ENCODE results near the gene KDF1. TPM values are rescaled to one million over a fixed set of nuclear protein-coding genes. Genes with fewer than 3 reads are reported as not detected.

The KDF1 gene
- total and polyA plus RNA-seq, 4 donors, result 6.6 to 12.5 (median 8.8) TPM

GRCh38 chr1:26984291-26984690, 24.0 kb upstream of the KDF1 start:
- TF ChIP-seq CTCF (IDR thresholded peaks at IDR 0.05; ENCODE audit: control extremely low read depth, extremely low read depth), result no peak
- WGBS, 2 donors, result 83 to 87% methylated on average over 8 of the region's 8 CpGs

DNA sequence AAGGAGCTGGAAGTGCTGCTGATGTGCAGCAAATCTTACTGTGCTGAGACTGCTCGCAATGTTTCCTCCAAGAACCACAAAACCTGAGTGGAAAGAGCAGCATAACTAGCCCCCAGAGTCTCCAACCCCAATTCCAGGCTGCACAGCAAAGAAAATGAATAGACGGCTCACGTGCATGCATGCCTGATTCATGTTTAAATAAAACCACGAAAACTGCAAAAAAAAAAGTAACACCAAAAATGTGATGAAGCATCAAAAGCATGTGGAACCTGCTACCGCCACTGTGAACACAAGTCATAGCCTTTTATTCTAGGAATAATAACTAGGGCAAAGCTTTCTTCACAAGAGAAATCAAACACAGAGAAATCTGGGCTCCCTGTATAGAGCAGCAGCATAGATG, 23.6 kb upstream of the KDF1 start:
- Histone ChIP-seq H3K36me3 (ENCODE audit: control insufficient read depth in 4 of 4, insufficient read depth in 4 of 4, low read length in 4 of 4) (no peaks in the 10 kb centered on the region), H3K4me3 (no peak overlapping the region), H3K27ac (ENCODE audit: low read depth in 1 of 2, low read length in 1 of 2) (no peak overlapping the region), H3K27me3 (ENCODE audit: control insufficient read depth in 3 of 3, insufficient read depth in 3 of 3, low read length in 2 of 3) (peaks cover 0 to 2% (median 0%) of the 10 kb centered on the region in 3 donors), H3K9ac (ENCODE audit: insufficient read depth in 1 of 2, low read length in 2 of 2) (no peak overlapping the region), H3K4me1 (ENCODE audit: control insufficient read depth in 5 of 5, insufficient read depth in 5 of 5, low read length in 5 of 5) (no peaks in the 10 kb centered on the region), H3K9me3 (ENCODE audit: control insufficient read depth in 4 of 4, insufficient read depth in 3 of 4, low read length in 3 of 4) (no peaks in the 10 kb centered on the region)
- TF ChIP-seq CTCF (IDR thresholded peaks at IDR 0.05; ENCODE audit: control extremely low read depth, extremely low read depth), result no peak
- DNase-seq (no peak), ATAC-seq (ENCODE audit: insufficient read depth, low FRiP score) (no peak)
- 46 to 63% methylated on average over 5 of the region's 5 CpGs for WGBS, 2 donors

More at GRCh38 chr1:26984291-26984690, 24.0 kb upstream of the KDF1 start:
- H3K36me3 ChIP-seq (ENCODE audit: control insufficient read depth in 4 of 4, insufficient read depth in 4 of 4, low read length in 4 of 4), result no peaks in the 10 kb centered on the region
- no peak overlapping the region for H3K9ac ChIP-seq (ENCODE audit: insufficient read depth in 1 of 2, low read length in 2 of 2)
- ATAC-seq (ENCODE audit: insufficient read depth, low FRiP score), result no peak
- no peak for DNase-seq
- H3K4me1 ChIP-seq (ENCODE audit: control insufficient read depth in 5 of 5, insufficient read depth in 5 of 5, low read length in 5 of 5), result no peaks in the 10 kb centered on the region
- H3K4me3 ChIP-seq, result no peak overlapping the region
- no peak overlapping the region for H3K27ac ChIP-seq (ENCODE audit: low read depth in 1 of 2, low read length in 1 of 2)
- peaks cover 0 to 2% (median 0%) of the 10 kb centered on the region in 3 donors for H3K27me3 ChIP-seq (ENCODE audit: control insufficient read depth in 3 of 3, insufficient read depth in 3 of 3, low read length in 2 of 3)
- H3K9me3 ChIP-seq (ENCODE audit: control insufficient read depth in 4 of 4, insufficient read depth in 3 of 4, low read length in 3 of 4), result no peaks in the 10 kb centered on the region

DNA sequence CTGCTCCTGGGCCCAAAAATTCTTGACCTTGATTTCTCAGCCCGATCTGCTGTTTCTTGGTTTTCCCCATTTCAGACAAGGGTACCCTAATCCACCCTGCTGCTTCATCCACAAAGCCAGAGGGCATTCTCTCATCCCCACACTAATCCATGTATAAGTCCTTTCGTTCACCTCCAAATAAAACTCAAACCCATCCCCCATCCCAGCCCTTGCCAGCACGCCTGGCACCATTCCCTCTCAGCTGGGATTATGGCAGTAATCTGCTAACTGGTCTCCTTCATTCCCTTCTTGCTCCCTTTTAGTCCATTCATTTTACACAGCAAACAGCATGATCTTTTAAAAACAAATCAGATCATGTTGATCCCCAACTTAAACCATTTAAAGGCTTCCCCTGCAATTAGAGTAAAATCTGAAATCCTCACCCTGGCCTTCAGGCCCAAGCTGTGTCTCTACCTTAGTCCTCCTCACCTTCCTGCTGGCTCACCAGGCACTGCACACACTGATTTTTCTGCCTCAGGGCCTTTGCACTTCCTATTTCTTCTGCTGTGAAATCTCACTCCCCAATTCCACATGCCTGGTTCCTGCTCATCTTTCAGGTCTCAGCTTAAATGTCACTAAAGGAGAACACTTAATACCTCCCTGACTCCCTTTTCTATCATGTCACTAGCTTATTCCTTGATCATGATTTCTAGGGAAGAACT, 21.0 kb upstream of the KDF1 start:
- Histone ChIP-seq H3K4me1 (ENCODE audit: control insufficient read depth in 5 of 5, insufficient read depth in 5 of 5, low read length in 5 of 5) (no peaks in the 10 kb centered on the region), H3K4me3 (no peak overlapping the region), H3K9me3 (ENCODE audit: control insufficient read depth in 4 of 4, insufficient read depth in 3 of 4, low read length in 3 of 4) (no peaks in the 10 kb centered on the region), H3K27ac (ENCODE audit: low read depth in 1 of 2, low read length in 1 of 2) (no peak overlapping the region), H3K9ac (ENCODE audit: insufficient read depth in 1 of 2, low read length in 2 of 2) (no peak overlapping the region), H3K27me3 (ENCODE audit: control insufficient read depth in 3 of 3, insufficient read depth in 3 of 3, low read length in 2 of 3) (peaks cover 0 to 2% (median 0%) of the 10 kb centered on the region in 3 donors), H3K36me3 (ENCODE audit: control insufficient read depth in 4 of 4, insufficient read depth in 4 of 4, low read length in 4 of 4) (no peaks in the 10 kb centered on the region)
- WGBS, 2 donors, result 84 to 85% methylated on average over 3 of the region's 3 CpGs
- TF ChIP-seq CTCF (IDR thresholded peaks at IDR 0.05; ENCODE audit: control extremely low read depth, extremely low read depth), result no peak
- ATAC-seq (ENCODE audit: insufficient read depth, low FRiP score) (no peak), DNase-seq (no peak)

DNA sequence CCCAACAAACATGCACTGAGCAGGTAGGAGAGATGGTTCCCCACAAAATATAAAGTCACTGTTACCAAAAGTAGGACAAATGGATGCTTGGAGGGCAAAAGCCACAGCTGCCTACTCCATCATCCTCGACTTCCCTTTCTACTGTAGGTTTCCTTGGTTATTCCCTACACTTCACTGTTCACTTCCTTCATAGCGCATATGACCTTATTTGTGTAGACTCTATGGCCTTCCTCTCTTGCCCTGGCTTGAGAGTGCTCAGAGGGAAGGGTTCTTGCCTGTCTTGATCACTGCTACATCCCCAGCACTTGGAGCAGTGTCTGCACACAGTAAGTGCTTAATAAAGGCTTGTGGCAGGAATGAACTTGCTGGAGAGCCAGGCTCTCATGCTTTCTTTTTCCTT, 18.6 kb upstream of the KDF1 start:
- H3K9me3 ChIP-seq (ENCODE audit: control insufficient read depth in 4 of 4, insufficient read depth in 3 of 4, low read length in 3 of 4), result no peaks in the 10 kb centered on the region
- no peak for TF ChIP-seq CTCF (IDR thresholded peaks at IDR 0.05; ENCODE audit: control extremely low read depth, extremely low read depth)
- DNase-seq (no peak), ATAC-seq (ENCODE audit: insufficient read depth, low FRiP score) (no peak)
- no peaks in the 10 kb centered on the region for H3K4me1 ChIP-seq (ENCODE audit: control insufficient read depth in 5 of 5, insufficient read depth in 5 of 5, low read length in 5 of 5)
- no peak overlapping the region for H3K4me3 ChIP-seq
- WGBS, 2 donors, result 43 to 57% methylated on average over 2 of the region's 2 CpGs
- H3K27ac ChIP-seq (ENCODE audit: low read depth in 1 of 2, low read length in 1 of 2), result no peak overlapping the region
- H3K27me3 ChIP-seq (ENCODE audit: control insufficient read depth in 3 of 3, insufficient read depth in 3 of 3, low read length in 2 of 3), result peaks cover 0 to 2% (median 0%) of the 10 kb centered on the region in 3 donors
- no peaks in the 10 kb centered on the region for H3K36me3 ChIP-seq (ENCODE audit: control insufficient read depth in 4 of 4, insufficient read depth in 4 of 4, low read length in 4 of 4)
- no peak overlapping the region for H3K9ac ChIP-seq (ENCODE audit: insufficient read depth in 1 of 2, low read length in 2 of 2)
